Limb (tissue), 2 donors: ENCODE data around the gene NANOGP8.

Experiments
- DNase-seq, 2 donors: peaks; one replicate each; pipeline ENCODE4 v3.0.0-alpha.2; 2016; ENCODE audit errors: extremely low spot score in 2 of 2

NANOGP8 gene

GRCh38 chr15:35060591-35060990, 24.5 kb downstream of the NANOGP8 start:
- no peak for DNase-seq

GRCh38 chr15:35058534-35059054, 26.5 kb downstream of the NANOGP8 start:
- no peak for DNase-seq

GRCh38 chr15:35055416-35056105, 29.5 kb downstream of the NANOGP8 start:
- DNase-seq = no peak

- no peak for DNase-seq
Measured at GRCh38 chr15:35054380-35054779, 30.7 kb downstream of the NANOGP8 start.

GRCh38 chr15:35047996-35048395, 37.1 kb downstream of the NANOGP8 start:
- DNase-seq = no peak

GRCh38 chr15:35047528-35047927, 37.6 kb downstream of the NANOGP8 start:
- no peak for DNase-seq

GRCh38 chr15:35043373-35044095, 41.6 kb downstream of the NANOGP8 start:
- no peak for DNase-seq

- DNase-seq = no peak
Measured at GRCh38 chr15:35040339-35041255, 44.5 kb downstream of the NANOGP8 start.

- no peak for DNase-seq
Measured at GRCh38 chr15:35038626-35039451, 46.3 kb downstream of the NANOGP8 start.
